HEK293 (cell line): ENCODE data around the gene AKR1A1.

Source experiments
- CTCF ChIA-PET: fragments of 350-600 bp; formaldehyde crosslinking; extraction: SDS; loops from one replicate; lab custom pipeline; 2021; ENCODE audit warnings: antibody characterized with exemption; lab: Yijun Ruan, JAX
- POLR2A ChIA-PET: fragments of 300-600 bp; formaldehyde crosslinking; extraction: SDS; loops from one replicate; lab custom pipeline; 2020; ENCODE audit warnings: antibody characterized with exemption, inconsistent platforms; lab: Yijun Ruan, JAX
- H3K27ac ChIP-seq: fragments of 200-500 bp; sonication (Bioruptor generic); 2 replicates; pipeline ENCODE4 v1.5.1; 2014; ENCODE audit warnings: low read depth, low read length, control low read depth, inconsistent platforms; ENCODE audit errors: extremely low read depth
- H3K36me3 ChIP-seq, 2 experiments: fragments of 200-500 bp in 1 of 2; sonication (Bioruptor generic) in 1 of 2; 1 replicate in 1 of 2; 2 replicates in 1 of 2; pipeline ENCODE4 v1.5.1; 2014 to 2017; ENCODE audit warnings: inconsistent platforms in 2 of 2, low read length in 2 of 2; ENCODE audit not compliant: control insufficient read depth in 2 of 2, insufficient read depth in 1 of 2
- H3K4me1 ChIP-seq: fragments of 200-500 bp; sonication (Bioruptor generic); 2 replicates; pipeline ENCODE4 v1.5.1; 2014; ENCODE audit warnings: mild to moderate bottlenecking, low read length, inconsistent platforms; ENCODE audit not compliant: control insufficient read depth, insufficient read depth
- H3K4me3 ChIP-seq: 2 replicates; pipeline ENCODE4 v1.5.1; 2011; ENCODE audit warnings: low read depth, mild to moderate bottlenecking, control low read depth, low read length, moderate library complexity
- H3K9me3 ChIP-seq: fragments of 200-500 bp; sonication (Bioruptor generic); 2 replicates; pipeline ENCODE4 v1.5.1; 2014; ENCODE audit warnings: low read depth, low read length, inconsistent platforms; ENCODE audit not compliant: control insufficient read depth, insufficient read depth
- KLF17 ChIP-seq: fragments of 450-650 bp; formaldehyde crosslinking; IDR thresholded peaks from 2 replicates; pipeline ENCODE4 v1.5.1; 2016; ENCODE audit warnings: missing biosample characterization, missing genetic modification characterization
- ZNF10 ChIP-seq: fragments of 450-650 bp; formaldehyde crosslinking; IDR thresholded peaks from 2 replicates; pipeline ENCODE4 v1.5.1; 2017; ENCODE audit warnings: missing biosample characterization, missing genetic modification characterization
- ZNF140 ChIP-seq: fragments of 450-650 bp; formaldehyde crosslinking; IDR thresholded peaks from 2 replicates; pipeline ENCODE4 v1.5.1; 2016; ENCODE audit warnings: missing biosample characterization, missing genetic modification characterization
- ZNF426 ChIP-seq: fragments of 450-650 bp; formaldehyde crosslinking; IDR thresholded peaks from 2 replicates; pipeline ENCODE4 v1.5.1; 2017; ENCODE audit warnings: missing biosample characterization, missing genetic modification characterization, mild to moderate bottlenecking, inconsistent platforms, moderate library complexity
- ZNF558 ChIP-seq: fragments of 450-650 bp; formaldehyde crosslinking; IDR thresholded peaks from 2 replicates; pipeline ENCODE4 v1.5.1; 2016; ENCODE audit warnings: missing biosample characterization, missing genetic modification characterization
- ZNF747 ChIP-seq: fragments of 450-650 bp; formaldehyde crosslinking; IDR thresholded peaks from 2 replicates; pipeline ENCODE4 v1.5.1; 2016; ENCODE audit warnings: missing biosample characterization, missing genetic modification characterization
- ZNF791 ChIP-seq: fragments of 450-650 bp; formaldehyde crosslinking; IDR thresholded peaks from 2 replicates; pipeline ENCODE4 v1.5.1; 2016; ENCODE audit warnings: missing biosample characterization, missing genetic modification characterization
- ZNF830 ChIP-seq: fragments of 450-650 bp; IDR thresholded peaks from 2 replicates; pipeline ENCODE4 v1.5.0; 2018; ENCODE audit warnings: missing biosample characterization, missing genetic modification characterization, low read depth, mild to moderate bottlenecking, moderate library complexity
- ZSCAN18 ChIP-seq: fragments of 450-650 bp; formaldehyde crosslinking; IDR thresholded peaks from 2 replicates; pipeline ENCODE4 v1.5.1; 2016; ENCODE audit warnings: missing biosample characterization, missing genetic modification characterization
- TF ChIP-seq, protein P1 (sequence below): fragments of 450-650 bp; IDR thresholded peaks from 2 replicates; pipeline ENCODE4 v1.5.1; 2018; ENCODE audit warnings: missing biosample characterization, mild to moderate bottlenecking, missing genetic modification characterization
- TF ChIP-seq, protein P2 (sequence below): fragments of 450-650 bp; formaldehyde crosslinking; IDR thresholded peaks from 2 replicates; pipeline ENCODE4 v1.5.1; 2016; ENCODE audit warnings: missing biosample characterization, missing genetic modification characterization, borderline replicate concordance
- TF ChIP-seq, protein P3 (sequence below): fragments of 450-650 bp; formaldehyde crosslinking; IDR thresholded peaks from 2 replicates; pipeline ENCODE4 v1.5.1; 2016; ENCODE audit warnings: missing biosample characterization, missing genetic modification characterization
- TF ChIP-seq, protein P4 (sequence below): fragments of 450-650 bp; formaldehyde crosslinking; IDR thresholded peaks from 2 replicates; pipeline ENCODE4 v1.5.1; 2017; ENCODE audit warnings: missing biosample characterization, missing genetic modification characterization
- TF ChIP-seq, protein P5 (sequence below): fragments of 450-650 bp; formaldehyde crosslinking; IDR thresholded peaks from 2 replicates; pipeline ENCODE4; 2016; ENCODE audit warnings: missing biosample characterization, missing genetic modification characterization

AKR1A1 gene

GRCh38 chr1:45573231-45573804, 22.7 kb downstream of the AKR1A1 start (continued):
- TF ChIP-seq ZNF140 (tag by site-specific recombination) (no peak), ZNF10 (tag by site-specific recombination) (no peak), ZNF558 (tag by site-specific recombination) (no peak), ZNF791 (tag by site-specific recombination) (no peak), ZSCAN18 (tag by site-specific recombination) (no peak), ZNF747 (tag by site-specific recombination) (no peak), KLF17 (no peak)
- TF ChIP-seq, protein P1, sequence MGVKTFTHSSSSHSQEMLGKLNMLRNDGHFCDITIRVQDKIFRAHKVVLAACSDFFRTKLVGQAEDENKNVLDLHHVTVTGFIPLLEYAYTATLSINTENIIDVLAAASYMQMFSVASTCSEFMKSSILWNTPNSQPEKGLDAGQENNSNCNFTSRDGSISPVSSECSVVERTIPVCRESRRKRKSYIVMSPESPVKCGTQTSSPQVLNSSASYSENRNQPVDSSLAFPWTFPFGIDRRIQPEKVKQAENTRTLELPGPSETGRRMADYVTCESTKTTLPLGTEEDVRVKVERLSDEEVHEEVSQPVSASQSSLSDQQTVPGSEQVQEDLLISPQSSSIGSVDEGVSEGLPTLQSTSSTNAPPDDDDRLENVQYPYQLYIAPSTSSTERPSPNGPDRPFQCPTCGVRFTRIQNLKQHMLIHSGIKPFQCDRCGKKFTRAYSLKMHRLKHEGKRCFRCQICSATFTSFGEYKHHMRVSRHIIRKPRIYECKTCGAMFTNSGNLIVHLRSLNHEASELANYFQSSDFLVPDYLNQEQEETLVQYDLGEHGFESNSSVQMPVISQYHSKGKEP: no peak
- TF ChIP-seq, protein P2, sequence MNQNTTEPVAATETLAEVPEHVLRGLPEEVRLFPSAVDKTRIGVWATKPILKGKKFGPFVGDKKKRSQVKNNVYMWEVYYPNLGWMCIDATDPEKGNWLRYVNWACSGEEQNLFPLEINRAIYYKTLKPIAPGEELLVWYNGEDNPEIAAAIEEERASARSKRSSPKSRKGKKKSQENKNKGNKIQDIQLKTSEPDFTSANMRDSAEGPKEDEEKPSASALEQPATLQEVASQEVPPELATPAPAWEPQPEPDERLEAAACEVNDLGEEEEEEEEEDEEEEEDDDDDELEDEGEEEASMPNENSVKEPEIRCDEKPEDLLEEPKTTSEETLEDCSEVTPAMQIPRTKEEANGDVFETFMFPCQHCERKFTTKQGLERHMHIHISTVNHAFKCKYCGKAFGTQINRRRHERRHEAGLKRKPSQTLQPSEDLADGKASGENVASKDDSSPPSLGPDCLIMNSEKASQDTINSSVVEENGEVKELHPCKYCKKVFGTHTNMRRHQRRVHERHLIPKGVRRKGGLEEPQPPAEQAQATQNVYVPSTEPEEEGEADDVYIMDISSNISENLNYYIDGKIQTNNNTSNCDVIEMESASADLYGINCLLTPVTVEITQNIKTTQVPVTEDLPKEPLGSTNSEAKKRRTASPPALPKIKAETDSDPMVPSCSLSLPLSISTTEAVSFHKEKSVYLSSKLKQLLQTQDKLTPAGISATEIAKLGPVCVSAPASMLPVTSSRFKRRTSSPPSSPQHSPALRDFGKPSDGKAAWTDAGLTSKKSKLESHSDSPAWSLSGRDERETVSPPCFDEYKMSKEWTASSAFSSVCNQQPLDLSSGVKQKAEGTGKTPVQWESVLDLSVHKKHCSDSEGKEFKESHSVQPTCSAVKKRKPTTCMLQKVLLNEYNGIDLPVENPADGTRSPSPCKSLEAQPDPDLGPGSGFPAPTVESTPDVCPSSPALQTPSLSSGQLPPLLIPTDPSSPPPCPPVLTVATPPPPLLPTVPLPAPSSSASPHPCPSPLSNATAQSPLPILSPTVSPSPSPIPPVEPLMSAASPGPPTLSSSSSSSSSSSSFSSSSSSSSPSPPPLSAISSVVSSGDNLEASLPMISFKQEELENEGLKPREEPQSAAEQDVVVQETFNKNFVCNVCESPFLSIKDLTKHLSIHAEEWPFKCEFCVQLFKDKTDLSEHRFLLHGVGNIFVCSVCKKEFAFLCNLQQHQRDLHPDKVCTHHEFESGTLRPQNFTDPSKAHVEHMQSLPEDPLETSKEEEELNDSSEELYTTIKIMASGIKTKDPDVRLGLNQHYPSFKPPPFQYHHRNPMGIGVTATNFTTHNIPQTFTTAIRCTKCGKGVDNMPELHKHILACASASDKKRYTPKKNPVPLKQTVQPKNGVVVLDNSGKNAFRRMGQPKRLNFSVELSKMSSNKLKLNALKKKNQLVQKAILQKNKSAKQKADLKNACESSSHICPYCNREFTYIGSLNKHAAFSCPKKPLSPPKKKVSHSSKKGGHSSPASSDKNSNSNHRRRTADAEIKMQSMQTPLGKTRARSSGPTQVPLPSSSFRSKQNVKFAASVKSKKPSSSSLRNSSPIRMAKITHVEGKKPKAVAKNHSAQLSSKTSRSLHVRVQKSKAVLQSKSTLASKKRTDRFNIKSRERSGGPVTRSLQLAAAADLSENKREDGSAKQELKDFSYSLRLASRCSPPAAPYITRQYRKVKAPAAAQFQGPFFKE (tag by site-specific recombination): no peak

GRCh38 chr1:45574105-45574626, 23.5 kb downstream of the AKR1A1 start:
- POLR2A ChIA-PET: interaction anchor here (0.7 kb wide), 1 partner anchor 9 kb away, joined by 4 read pairs; no protein-coding TSS in a partner anchor
- CTCF ChIA-PET: interaction anchor here (0.5 kb wide), 1 partner anchor 106 kb away, joined by 4 read pairs; no protein-coding TSS in a partner anchor
- H3K27ac ChIP-seq: no peak overlapping the region
- no peak overlapping the region for H3K4me3 ChIP-seq
- no peaks in the 10 kb centered on the region for H3K9me3 ChIP-seq
- TF ChIP-seq, protein P3, sequence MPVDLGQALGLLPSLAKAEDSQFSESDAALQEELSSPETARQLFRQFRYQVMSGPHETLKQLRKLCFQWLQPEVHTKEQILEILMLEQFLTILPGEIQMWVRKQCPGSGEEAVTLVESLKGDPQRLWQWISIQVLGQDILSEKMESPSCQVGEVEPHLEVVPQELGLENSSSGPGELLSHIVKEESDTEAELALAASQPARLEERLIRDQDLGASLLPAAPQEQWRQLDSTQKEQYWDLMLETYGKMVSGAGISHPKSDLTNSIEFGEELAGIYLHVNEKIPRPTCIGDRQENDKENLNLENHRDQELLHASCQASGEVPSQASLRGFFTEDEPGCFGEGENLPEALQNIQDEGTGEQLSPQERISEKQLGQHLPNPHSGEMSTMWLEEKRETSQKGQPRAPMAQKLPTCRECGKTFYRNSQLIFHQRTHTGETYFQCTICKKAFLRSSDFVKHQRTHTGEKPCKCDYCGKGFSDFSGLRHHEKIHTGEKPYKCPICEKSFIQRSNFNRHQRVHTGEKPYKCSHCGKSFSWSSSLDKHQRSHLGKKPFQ (tag by site-specific recombination): no peak
- TF ChIP-seq ZNF426 (no peak), ZNF830 (tag by site-specific recombination) (no peak)
- TF ChIP-seq, protein P4, sequence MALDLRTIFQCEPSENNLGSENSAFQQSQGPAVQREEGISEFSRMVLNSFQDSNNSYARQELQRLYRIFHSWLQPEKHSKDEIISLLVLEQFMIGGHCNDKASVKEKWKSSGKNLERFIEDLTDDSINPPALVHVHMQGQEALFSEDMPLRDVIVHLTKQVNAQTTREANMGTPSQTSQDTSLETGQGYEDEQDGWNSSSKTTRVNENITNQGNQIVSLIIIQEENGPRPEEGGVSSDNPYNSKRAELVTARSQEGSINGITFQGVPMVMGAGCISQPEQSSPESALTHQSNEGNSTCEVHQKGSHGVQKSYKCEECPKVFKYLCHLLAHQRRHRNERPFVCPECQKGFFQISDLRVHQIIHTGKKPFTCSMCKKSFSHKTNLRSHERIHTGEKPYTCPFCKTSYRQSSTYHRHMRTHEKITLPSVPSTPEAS (tag by site-specific recombination): no peak
- TF ChIP-seq, protein P5, sequence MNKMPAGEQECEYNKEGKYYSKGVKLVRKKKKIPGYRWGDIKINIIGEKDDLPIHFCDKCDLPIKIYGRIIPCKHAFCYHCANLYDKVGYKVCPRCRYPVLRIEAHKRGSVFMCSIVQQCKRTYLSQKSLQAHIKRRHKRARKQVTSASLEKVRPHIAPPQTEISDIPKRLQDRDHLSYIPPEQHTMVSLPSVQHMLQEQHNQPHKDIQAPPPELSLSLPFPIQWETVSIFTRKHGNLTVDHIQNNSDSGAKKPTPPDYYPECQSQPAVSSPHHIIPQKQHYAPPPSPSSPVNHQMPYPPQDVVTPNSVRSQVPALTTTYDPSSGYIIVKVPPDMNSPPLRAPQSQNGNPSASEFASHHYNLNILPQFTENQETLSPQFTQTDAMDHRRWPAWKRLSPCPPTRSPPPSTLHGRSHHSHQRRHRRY: no peak
- peaks cover 0 to 23% of the 10 kb centered on the region in 2 experiments; a peak in 1 of 3 replicates for H3K36me3 ChIP-seq
- H3K4me1 ChIP-seq: no peaks in the 10 kb centered on the region
